Thyroid gland (tissue), 4 donors: ENCODE data around the gene CPNE9. TPM values are rescaled to one million over a fixed set of nuclear protein-coding genes. Genes with fewer than 3 reads are reported as not detected.
A peak's percentile ranks its signal among the peaks of the same experiment; 100 is the strongest.

Source experiments
- DNase-seq, 2 donors: peaks; one replicate each; pipeline ENCODE4 v3.0.0-alpha.2; 2019
- H3K27ac ChIP-seq, 3 donors: fragments of 200-600 bp; sonication (generic); 1 replicate in 2 of 3; 2 replicates in 1 of 3; pipeline ENCODE4 v1.5.1; 2016 to 2019; ENCODE audit warnings: mild to moderate bottlenecking in 1 of 3, moderate library complexity in 1 of 3
- H3K27me3 ChIP-seq: fragments of 200-600 bp; sonication (generic); one replicate; pipeline ENCODE4 v1.5.1; 2019
- H3K36me3 ChIP-seq, 2 donors: fragments of 200-600 bp; sonication (generic); one replicate each; pipeline ENCODE4 v1.5.1; 2016 to 2019
- H3K4me1 ChIP-seq, 2 donors: fragments of 200-600 bp; sonication (generic); one replicate each; pipeline ENCODE4 v1.5.1; 2017 to 2019
- H3K4me3 ChIP-seq, 3 donors: fragments of 200-600 bp; sonication (generic); replicated peaks in 1 of 3; 1 replicate in 2 of 3; 2 replicates in 1 of 3; pipeline ENCODE4 v1.5.1; 2016; ENCODE audit warnings: mild to moderate bottlenecking in 1 of 3
- H3K9me3 ChIP-seq: fragments of 200-600 bp; sonication (generic); one replicate; pipeline ENCODE4 v1.5.1; 2017
- CTCF ChIP-seq, 6 experiments: fragments of 200-600 bp in 3 of 6; fragments of 450-650 bp in 3 of 6; sonication (generic) in 3 of 6; IDR thresholded peaks; one replicate each; pipeline ENCODE4 v1.5.1; 2016 to 2019; ENCODE audit warnings: antibody characterized with exemption in 6 of 6, mild to moderate bottlenecking in 2 of 6, inconsistent platforms in 1 of 6, moderate library complexity in 1 of 6
- POLR2A ChIP-seq, 2 donors: fragments of 450-650 bp; IDR thresholded peaks; one replicate each; pipeline ENCODE4 v1.6.1; 2017; ENCODE audit warnings: antibody characterized with exemption in 2 of 2, mild to moderate bottlenecking in 2 of 2, moderate library complexity in 1 of 2
- WGBS, 2 donors: methylation state at CpG; one replicate each; pipeline ENCODE4 v1.1.5; 2017; 5-methylcytosine and 5-hydroxymethylcytosine counted together
- intact Hi-C: fragments of 100-400 bp; cut with DNase I; formaldehyde crosslinking; loops from one replicate; pipeline ENCODE4 v1.15.1; 2023
- total RNA-seq, 4 donors: library from RNA; depleted of rRNA; stranded (reverse); fragments of >200 nt; gene quantifications; one replicate each; pipeline ENCODE4 v1.2.3, GENCODE V29; 2016

CPNE9 gene
- total RNA-seq, 4 donors from 2014 or later = not detected

- no peaks in the 10 kb centered on the region for H3K9me3 ChIP-seq
- H3K4me3 ChIP-seq = no peak overlapping the region
- TF ChIP-seq POLR2A (IDR thresholded peaks at IDR 0.05) (no peak), CTCF (IDR thresholded peaks at IDR 0.05) (no peak)
- no peaks in the 10 kb centered on the region for H3K27me3 ChIP-seq
- H3K27ac ChIP-seq = no peak overlapping the region
- intact Hi-C loops = no loop called here
- DNase-seq = peak; percentile 18 to 25
- WGBS, 2 donors = 76 to 80% methylated on average over 4 of the region's 4 CpGs
- H3K36me3 ChIP-seq = no peaks in the 10 kb centered on the region
- H3K4me1 ChIP-seq = peaks cover 22 to 45% of the 10 kb centered on the region in 2 donors
Observed at GRCh38 chr3:9765865-9766264, 62.2 kb downstream of the CPNE9 start.

GRCh38 chr3:9767418-9767817, 63.8 kb downstream of the CPNE9 start:
- peak overlapping the region in 2 of 3 donors; percentile 23 to 44 for H3K27ac ChIP-seq

GRCh38 chr3:9768141-9768775, 64.6 kb downstream of the CPNE9 start:
- H3K9me3 ChIP-seq = no peaks in the 10 kb centered on the region
- H3K4me3 ChIP-seq = no peak overlapping the region
- DNase-seq = no peak
- WGBS, 2 donors = 78 to 83% methylated on average over 6 of the region's 6 CpGs
- H3K27me3 ChIP-seq = no peaks in the 10 kb centered on the region
- intact Hi-C loops = no loop called here
- H3K36me3 ChIP-seq = no peaks in the 10 kb centered on the region
- peaks cover 22 to 47% of the 10 kb centered on the region in 2 donors for H3K4me1 ChIP-seq
- peak overlapping the region in 2 of 3 donors; percentile 8 to 91 for H3K27ac ChIP-seq
- TF ChIP-seq POLR2A (IDR thresholded peaks at IDR 0.05) (no peak), CTCF (IDR thresholded peaks at IDR 0.05) (no peak)

More at GRCh38 chr3:9767418-9767817, 63.8 kb downstream of the CPNE9 start:
- TF ChIP-seq POLR2A (IDR thresholded peaks at IDR 0.05) = no peak
- Histone ChIP-seq H3K36me3 (no peaks in the 10 kb centered on the region), H3K4me1 (peaks cover 22 to 47% of the 10 kb centered on the region in 2 donors), H3K27me3 (no peaks in the 10 kb centered on the region), H3K4me3 (no peak overlapping the region), H3K9me3 (no peaks in the 10 kb centered on the region)
- intact Hi-C loops = no loop called here
- WGBS, 2 donors = 86 to 89% methylated on average over 7 of the region's 7 CpGs
- peak in 1 of 2 donors; percentile 8 for DNase-seq

- TF ChIP-seq POLR2A (IDR thresholded peaks at IDR 0.05) (no peak), CTCF (IDR thresholded peaks at IDR 0.05) (no peak)
- H3K27ac ChIP-seq = peak overlapping the region; percentile 78 to 91 (median 83)
- H3K9me3 ChIP-seq = no peaks in the 10 kb centered on the region
- DNase-seq = no peak
- H3K4me3 ChIP-seq = peak overlapping the region in 2 of 3 donors; percentile 66 to 74
- no peaks in the 10 kb centered on the region for H3K36me3 ChIP-seq
- intact Hi-C loops = no loop called here
- no peaks in the 10 kb centered on the region for H3K27me3 ChIP-seq
- WGBS, 2 donors = 68 to 74% methylated on average over 5 of the region's 5 CpGs
- peaks cover 22 to 47% of the 10 kb centered on the region in 2 donors for H3K4me1 ChIP-seq
Observed at GRCh38 chr3:9769012-9769411, 65.4 kb downstream of the CPNE9 start.

- no peaks in the 10 kb centered on the region for H3K27me3 ChIP-seq
- intact Hi-C loops = no loop called here
- H3K9me3 ChIP-seq = no peaks in the 10 kb centered on the region
- peak in 1 of 2 donors; percentile 86 for TF ChIP-seq POLR2A (IDR thresholded peaks at IDR 0.05)
- TF ChIP-seq CTCF (IDR thresholded peaks at IDR 0.05) = no peak
- 8 to 10% methylated on average over 16 to 19 of the region's 49 CpGs for WGBS, 2 donors
- H3K27ac ChIP-seq = peak within 1 kb of the TSS; percentile 78 to 91 (median 83)
- no peaks in the 10 kb centered on the region for H3K36me3 ChIP-seq
- H3K4me1 ChIP-seq = peaks cover 22 to 47% of the 10 kb centered on the region in 2 donors
- peak; percentile 87 to 88 for DNase-seq
- peak within 1 kb of the TSS; percentile 65 to 74 (median 66) for H3K4me3 ChIP-seq
Observed at GRCh38 chr3:9769426-9770275, 66.0 kb downstream of the CPNE9 start, which contains the start of gene CAMK1. Gene CAMK1 (minus strand): TSS chr3:9769947. CDS start chr3:9767749, 2,198 bp downstream.
